NCI-H82 treated with DMSO at 0.1 percent for 48 hours (cell line): Measurements from ENCODE around the gene GABRG3.
"Not testable (repeated sequence)": the region's sequence is repeated elsewhere in the genome, so short reads cannot be mapped to it uniquely, and the experiment has no call there.

Experiments used
- DNase-seq: peaks from one replicate; lab custom pipeline; 2025; ENCODE audit not compliant: unreplicated experiment; lab: John Stamatoyannopoulos, UW

The GABRG3 gene

GRCh38 chr15:27175472-27176153 lies 204.6 kb downstream of the GABRG3 start:
- no peak for DNase-seq

- DNase-seq = no peak
Measured at GRCh38 chr15:27176785-27177406, 205.9 kb downstream of the GABRG3 start.

GRCh38 chr15:27179789-27180188 lies 208.8 kb downstream of the GABRG3 start:
- no peak for DNase-seq

- DNase-seq = no peak
Measured at GRCh38 chr15:27182561-27183110, 211.7 kb downstream of the GABRG3 start.

GRCh38 chr15:27183201-27183600 lies 212.2 kb downstream of the GABRG3 start:
- no peak for DNase-seq

- not testable (repeated sequence) for DNase-seq
Measured at GRCh38 chr15:27191515-27191914, 220.5 kb downstream of the GABRG3 start.

- DNase-seq = peak; percentile 78
Measured at GRCh38 chr15:27196691-27197090, 225.7 kb downstream of the GABRG3 start.

GRCh38 chr15:27201425-27201824 lies 230.4 kb downstream of the GABRG3 start:
- DNase-seq = no peak

GRCh38 chr15:27210176-27210575 lies 239.2 kb downstream of the GABRG3 start:
- DNase-seq = no peak

- DNase-seq = no peak
Measured at GRCh38 chr15:27214032-27214431, 243.1 kb downstream of the GABRG3 start.

GRCh38 chr15:27214961-27215360 lies 244.0 kb downstream of the GABRG3 start:
- DNase-seq = no peak

- no peak for DNase-seq
Measured at GRCh38 chr15:27218426-27218825, 247.4 kb downstream of the GABRG3 start.

GRCh38 chr15:27219636-27220035 lies 248.7 kb downstream of the GABRG3 start:
- no peak for DNase-seq

- DNase-seq = no peak
Measured at GRCh38 chr15:27220199-27220598, 249.2 kb downstream of the GABRG3 start.

- DNase-seq = no peak
Measured at GRCh38 chr15:27222479-27222878, 251.5 kb downstream of the GABRG3 start.

- DNase-seq = no peak
Measured at GRCh38 chr15:27223179-27223578, 252.2 kb downstream of the GABRG3 start.

GRCh38 chr15:27231811-27232210 lies 260.8 kb downstream of the GABRG3 start:
- DNase-seq = no peak

GRCh38 chr15:27232876-27233275 lies 261.9 kb downstream of the GABRG3 start:
- DNase-seq = no peak

GRCh38 chr15:27234593-27234992 lies 263.6 kb downstream of the GABRG3 start:
- DNase-seq = no peak

- DNase-seq = no peak
Measured at GRCh38 chr15:27235161-27235560, 264.2 kb downstream of the GABRG3 start.

- DNase-seq = no peak
Measured at GRCh38 chr15:27235681-27236080, 264.7 kb downstream of the GABRG3 start.

- DNase-seq = no peak
Measured at GRCh38 chr15:27237319-27237939, 266.4 kb downstream of the GABRG3 start.
